ENCODE data around the gene SLC6A17.

DNA sequence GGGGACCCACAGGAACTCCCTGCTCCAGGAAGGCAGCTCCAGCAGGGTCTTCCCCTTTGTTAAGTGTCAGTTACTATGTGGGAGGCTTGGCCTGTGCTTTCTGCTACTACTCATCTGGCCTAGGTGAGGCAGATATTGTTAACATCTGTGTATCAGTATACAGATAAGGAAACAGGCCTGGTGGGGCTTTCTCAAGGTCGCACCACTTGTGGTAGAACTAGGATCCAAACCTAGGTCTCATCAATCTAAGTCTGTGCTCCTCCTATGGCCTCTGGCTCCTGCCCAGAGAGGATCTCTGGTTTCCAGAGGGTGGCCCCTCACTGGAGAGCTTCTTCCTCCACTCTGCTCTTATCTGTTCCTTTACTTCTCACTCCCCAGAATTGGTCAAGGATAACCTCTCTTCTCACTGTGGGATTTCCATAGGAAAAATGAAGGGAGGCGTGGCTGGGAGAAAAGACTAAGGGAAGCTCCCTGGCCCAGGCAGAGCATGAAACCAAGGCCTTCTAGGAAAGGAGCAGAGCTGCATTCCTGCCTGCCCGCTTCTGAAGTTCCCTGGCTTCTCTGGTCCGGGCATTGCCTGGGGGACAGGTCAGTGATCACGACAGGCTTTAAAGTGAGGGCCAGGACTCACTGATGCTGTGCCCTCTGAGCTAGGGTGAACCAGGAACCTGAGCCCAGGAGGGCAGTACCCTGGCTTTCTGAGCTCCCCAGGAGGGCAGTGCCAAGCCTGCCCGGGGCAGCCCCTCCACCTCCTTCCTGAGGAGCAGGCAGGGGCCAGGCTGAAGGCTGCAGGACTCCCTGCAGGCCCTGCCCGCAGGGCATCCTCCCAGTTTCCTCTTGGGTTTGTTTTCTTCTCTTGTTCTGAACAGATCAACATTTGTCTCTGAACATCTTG, 65.6 kb downstream of the SLC6A17 start:
- TF ChIP-seq POLR2AphosphoS5 (IDR thresholded peaks at IDR 0.05): no peak
- TF ChIP-seq, protein P1, sequence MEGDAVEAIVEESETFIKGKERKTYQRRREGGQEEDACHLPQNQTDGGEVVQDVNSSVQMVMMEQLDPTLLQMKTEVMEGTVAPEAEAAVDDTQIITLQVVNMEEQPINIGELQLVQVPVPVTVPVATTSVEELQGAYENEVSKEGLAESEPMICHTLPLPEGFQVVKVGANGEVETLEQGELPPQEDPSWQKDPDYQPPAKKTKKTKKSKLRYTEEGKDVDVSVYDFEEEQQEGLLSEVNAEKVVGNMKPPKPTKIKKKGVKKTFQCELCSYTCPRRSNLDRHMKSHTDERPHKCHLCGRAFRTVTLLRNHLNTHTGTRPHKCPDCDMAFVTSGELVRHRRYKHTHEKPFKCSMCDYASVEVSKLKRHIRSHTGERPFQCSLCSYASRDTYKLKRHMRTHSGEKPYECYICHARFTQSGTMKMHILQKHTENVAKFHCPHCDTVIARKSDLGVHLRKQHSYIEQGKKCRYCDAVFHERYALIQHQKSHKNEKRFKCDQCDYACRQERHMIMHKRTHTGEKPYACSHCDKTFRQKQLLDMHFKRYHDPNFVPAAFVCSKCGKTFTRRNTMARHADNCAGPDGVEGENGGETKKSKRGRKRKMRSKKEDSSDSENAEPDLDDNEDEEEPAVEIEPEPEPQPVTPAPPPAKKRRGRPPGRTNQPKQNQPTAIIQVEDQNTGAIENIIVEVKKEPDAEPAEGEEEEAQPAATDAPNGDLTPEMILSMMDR (IDR thresholded peaks at IDR 0.05): no peak

Data from prostate gland (tissue), 2 donors.